Astrocyte of the spinal cord (primary cell): ENCODE results near the gene RPUSD1.

Experiments
- DNase-seq: peaks from one replicate; pipeline ENCODE4 v3.0.0; 2011; ENCODE audit warnings: low read depth, low spot score
- H3K4me3 ChIP-seq: 2 replicates; pipeline ENCODE4 v1.5.1; 2011; ENCODE audit warnings: low read depth, mild to moderate bottlenecking, low read length, moderate library complexity
- CTCF ChIP-seq: IDR thresholded peaks from 2 replicates; pipeline ENCODE4 v1.5.1; 2012; ENCODE audit warnings: low read depth, mild to moderate bottlenecking, low read length, inconsistent platforms
- in situ Hi-C: cut with HindIII; loops from 2 replicates; pipeline ENCODE4 v1.10.0; 2017; ENCODE audit warnings: low sequenced_read_pairs

Gene RPUSD1

GRCh38 chr16:772959-773358 is 15.2 kb downstream of the RPUSD1 start:
- in situ Hi-C loops, result no loop called here
- TF ChIP-seq CTCF, result no peak
- no peak overlapping the region for H3K4me3 ChIP-seq
- no peak for DNase-seq

GRCh38 chr16:770411-770810 is 17.8 kb downstream of the RPUSD1 start:
- no peak overlapping the region for H3K4me3 ChIP-seq
- no peak for TF ChIP-seq CTCF
- in situ Hi-C loops, result no loop called here
- no peak for DNase-seq

GRCh38 chr16:769934-770333 is 18.2 kb downstream of the RPUSD1 start:
- TF ChIP-seq CTCF, result no peak
- in situ Hi-C loops, result no loop called here
- DNase-seq, result no peak
- H3K4me3 ChIP-seq, result no peak overlapping the region

- no peak for DNase-seq
- no peak for TF ChIP-seq CTCF
- in situ Hi-C loops, result no loop called here
- no peak overlapping the region for H3K4me3 ChIP-seq
These were observed 18.9 kb downstream of the RPUSD1 start for GRCh38 chr16:769184-769784.

- in situ Hi-C loops, result no loop called here
- no peak overlapping the region for H3K4me3 ChIP-seq
- no peak for DNase-seq
- no peak for TF ChIP-seq CTCF
These were observed 19.8 kb downstream of the RPUSD1 start for GRCh38 chr16:768428-768827.

GRCh38 chr16:767743-768235 is 20.4 kb downstream of the RPUSD1 start:
- TF ChIP-seq CTCF, result no peak
- H3K4me3 ChIP-seq, result no peak overlapping the region
- in situ Hi-C loops, result no loop called here
- DNase-seq, result no peak
